ENCODE measurements around the gene CCR8. TPM values are rescaled to one million over a fixed set of nuclear protein-coding genes. Genes with fewer than 3 reads are reported as not detected.
A peak's percentile ranks its signal among the peaks of the same experiment; 100 is the strongest.
"Not testable (repeated sequence)": the region's sequence is repeated elsewhere in the genome, so short reads cannot be mapped to it uniquely, and the experiment has no call there.

CCR8 gene
- total and polyA plus RNA-seq, 5 donors: not detected

- no peak for ATAC-seq
These were observed 21.2 kb downstream of the CCR8 start for GRCh38 chr3:39350714-39351113.

GRCh38 chr3:39351134-39351533, 21.6 kb downstream of the CCR8 start:
- DNase-seq; ATAC-seq; H3K27ac ChIP-seq (ENCODE audit: low read length); H3K4me1 ChIP-seq (ENCODE audit: control insufficient read depth, insufficient read depth, low read length); H3K4me3 ChIP-seq (ENCODE audit: low read length); intact Hi-C loops (cut with DNase I); H3K27me3 ChIP-seq (ENCODE audit: control insufficient read depth, insufficient read depth); H3K9me3 ChIP-seq (ENCODE audit: control insufficient read depth, low read length): not testable (repeated sequence)
- WGBS: 69% methylated on average over 2 of the region's 2 CpGs

More at GRCh38 chr3:39350714-39351113, 21.2 kb downstream of the CCR8 start:
- Histone ChIP-seq H3K4me1 (ENCODE audit: control insufficient read depth, insufficient read depth, low read length) (no peaks in the 10 kb centered on the region), H3K27ac (ENCODE audit: low read length) (no peak overlapping the region), H3K27me3 (ENCODE audit: control insufficient read depth, insufficient read depth) (no peaks in the 10 kb centered on the region), H3K9me3 (ENCODE audit: control insufficient read depth, low read length) (no peaks in the 10 kb centered on the region), H3K4me3 (ENCODE audit: low read length) (no peak overlapping the region)
- intact Hi-C loops (cut with DNase I): no loop called here
- 82% methylated on average over 5 of the region's 5 CpGs for WGBS
- DNase-seq: no peak

DNA sequence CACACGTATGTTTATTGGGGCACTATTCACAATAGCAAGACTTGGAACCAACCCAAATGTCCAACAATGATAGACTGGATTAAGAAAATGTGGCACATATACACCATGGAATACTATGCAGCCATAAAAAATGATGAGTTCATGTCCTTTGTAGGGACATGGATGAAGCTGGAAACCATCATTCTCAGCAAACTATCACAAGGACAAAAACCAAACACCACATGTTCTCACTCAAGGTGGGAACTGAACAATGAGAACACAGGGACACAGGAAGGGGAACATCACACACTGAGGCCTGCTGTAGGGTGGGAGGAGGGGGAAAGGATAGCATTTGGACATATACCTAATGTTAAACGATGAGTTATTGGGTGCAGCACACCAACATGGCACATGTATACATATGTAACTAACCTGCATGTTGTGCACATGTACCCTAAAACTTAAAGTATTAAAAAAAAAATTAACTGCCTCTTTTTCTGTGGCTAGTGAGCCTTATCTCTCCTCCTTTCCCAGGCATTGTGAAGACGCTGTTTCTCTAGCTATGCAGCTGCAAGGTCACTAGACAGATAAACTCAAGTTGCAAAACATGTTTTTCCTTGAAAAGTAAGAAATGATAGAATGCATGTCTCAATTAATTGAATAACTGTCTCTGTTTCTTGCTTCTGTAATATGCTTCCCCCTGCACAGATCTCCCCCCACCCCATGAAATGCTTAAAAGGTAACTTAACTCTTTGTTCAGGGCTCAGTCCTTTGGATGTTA, 23.8 kb downstream of the CCR8 start:
- H3K27me3 ChIP-seq (ENCODE audit: control insufficient read depth, insufficient read depth); H3K27ac ChIP-seq (ENCODE audit: low read length); ATAC-seq; H3K4me1 ChIP-seq (ENCODE audit: control insufficient read depth, insufficient read depth, low read length); H3K9me3 ChIP-seq (ENCODE audit: control insufficient read depth, low read length); intact Hi-C loops (cut with DNase I); DNase-seq; H3K4me3 ChIP-seq (ENCODE audit: low read length): not testable (repeated sequence)
- 67% methylated on average over 3 of the region's 3 CpGs for WGBS

- H3K27ac ChIP-seq (ENCODE audit: low read length): no peak overlapping the region
- WGBS: 83% methylated on average over 3 of the region's 3 CpGs
- ATAC-seq (no peak), DNase-seq (no peak)
- intact Hi-C loops (cut with DNase I): no loop called here
- no peaks in the 10 kb centered on the region for H3K9me3 ChIP-seq (ENCODE audit: control insufficient read depth, low read length)
- H3K4me1 ChIP-seq (ENCODE audit: control insufficient read depth, insufficient read depth, low read length): no peaks in the 10 kb centered on the region
- H3K27me3 ChIP-seq (ENCODE audit: control insufficient read depth, insufficient read depth): no peaks in the 10 kb centered on the region
- H3K4me3 ChIP-seq (ENCODE audit: low read length): no peak overlapping the region
These were observed 28.8 kb downstream of the CCR8 start for GRCh38 chr3:39358333-39358732.

- H3K4me1 ChIP-seq (ENCODE audit: control insufficient read depth, insufficient read depth, low read length): no peaks in the 10 kb centered on the region
- no peaks in the 10 kb centered on the region for H3K9me3 ChIP-seq (ENCODE audit: control insufficient read depth, low read length)
- no peak overlapping the region for H3K4me3 ChIP-seq (ENCODE audit: low read length)
- intact Hi-C loops (cut with DNase I): no loop called here
- H3K27ac ChIP-seq (ENCODE audit: low read length): no peak overlapping the region
- DNase-seq: no peak
- ATAC-seq: no peak
- WGBS: 72% methylated on average over 8 of the region's 8 CpGs
- H3K27me3 ChIP-seq (ENCODE audit: control insufficient read depth, insufficient read depth): no peaks in the 10 kb centered on the region
These were observed 31.9 kb downstream of the CCR8 start for GRCh38 chr3:39361252-39361927.

- no peak for DNase-seq
These were observed 32.7 kb downstream of the CCR8 start for GRCh38 chr3:39362192-39362591.

GRCh38 chr3:39362812-39363211, 33.3 kb downstream of the CCR8 start:
- Histone ChIP-seq H3K4me3 (ENCODE audit: low read length) (no peak overlapping the region), H3K27ac (ENCODE audit: low read length) (no peak overlapping the region), H3K27me3 (ENCODE audit: control insufficient read depth, insufficient read depth) (no peaks in the 10 kb centered on the region), H3K9me3 (ENCODE audit: control insufficient read depth, low read length) (no peaks in the 10 kb centered on the region), H3K4me1 (ENCODE audit: control insufficient read depth, insufficient read depth, low read length) (no peaks in the 10 kb centered on the region)
- intact Hi-C loops (cut with DNase I): no loop called here
- ATAC-seq: no peak
- 92% methylated on average over 2 of the region's 2 CpGs for WGBS
- DNase-seq: no peak

More at GRCh38 chr3:39362192-39362591, 32.7 kb downstream of the CCR8 start:
- Histone ChIP-seq H3K27ac (ENCODE audit: low read length) (no peak overlapping the region), H3K9me3 (ENCODE audit: control insufficient read depth, low read length) (no peaks in the 10 kb centered on the region), H3K27me3 (ENCODE audit: control insufficient read depth, insufficient read depth) (no peaks in the 10 kb centered on the region), H3K4me3 (ENCODE audit: low read length) (no peak overlapping the region), H3K4me1 (ENCODE audit: control insufficient read depth, insufficient read depth, low read length) (no peaks in the 10 kb centered on the region)
- intact Hi-C loops (cut with DNase I): no loop called here
- WGBS: 16% methylated on average over 3 of the region's 3 CpGs
- ATAC-seq: peak; percentile 55 to 75

- WGBS: 79% methylated on average over 4 of the region's 4 CpGs
- H3K4me3 ChIP-seq (ENCODE audit: low read length); intact Hi-C loops (cut with DNase I); H3K27ac ChIP-seq (ENCODE audit: low read length); H3K27me3 ChIP-seq (ENCODE audit: control insufficient read depth, insufficient read depth); ATAC-seq; H3K4me1 ChIP-seq (ENCODE audit: control insufficient read depth, insufficient read depth, low read length); H3K9me3 ChIP-seq (ENCODE audit: control insufficient read depth, low read length); DNase-seq: not testable (repeated sequence)
These were observed 40.9 kb downstream of the CCR8 start for GRCh38 chr3:39370450-39370849.

DNA sequence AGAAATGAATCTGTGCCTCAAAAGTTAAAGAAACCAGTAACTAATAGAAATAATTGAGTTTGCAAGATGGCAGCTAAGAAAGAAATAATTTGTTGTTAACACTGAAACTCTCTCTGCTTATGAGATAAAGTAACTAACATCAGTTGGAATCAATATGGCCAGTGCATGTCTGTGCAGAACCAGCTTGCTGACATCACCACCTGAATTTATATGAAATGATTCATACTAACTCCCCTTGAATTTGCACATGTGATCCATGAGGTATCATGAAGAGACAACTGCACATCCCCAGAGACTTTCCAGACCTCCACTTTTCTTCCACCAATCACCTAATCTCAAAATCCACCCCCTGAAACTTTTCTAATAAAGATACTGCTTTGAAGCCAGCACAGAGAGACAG, 43.3 kb downstream of the CCR8 start:
- no peaks in the 10 kb centered on the region for H3K4me1 ChIP-seq (ENCODE audit: control insufficient read depth, insufficient read depth, low read length)
- no peak for ATAC-seq
- no peak overlapping the region for H3K4me3 ChIP-seq (ENCODE audit: low read length)
- no peaks in the 10 kb centered on the region for H3K9me3 ChIP-seq (ENCODE audit: control insufficient read depth, low read length)
- intact Hi-C loops (cut with DNase I): no loop called here
- no peak overlapping the region for H3K27ac ChIP-seq (ENCODE audit: low read length)
- no peak for DNase-seq
- H3K27me3 ChIP-seq (ENCODE audit: control insufficient read depth, insufficient read depth): no peaks in the 10 kb centered on the region

GRCh38 chr3:39376959-39377634, 47.6 kb downstream of the CCR8 start:
- no peak for DNase-seq
- intact Hi-C loops (cut with DNase I): no loop called here
- Histone ChIP-seq H3K4me3 (ENCODE audit: low read length) (no peak overlapping the region), H3K4me1 (ENCODE audit: control insufficient read depth, insufficient read depth, low read length) (no peaks in the 10 kb centered on the region), H3K27me3 (ENCODE audit: control insufficient read depth, insufficient read depth) (no peaks in the 10 kb centered on the region), H3K9me3 (ENCODE audit: control insufficient read depth, low read length) (no peaks in the 10 kb centered on the region), H3K27ac (ENCODE audit: low read length) (no peak overlapping the region)
- no peak for ATAC-seq
- WGBS: 33% methylated on average over 5 of the region's 5 CpGs

GRCh38 chr3:39378088-39378487, 48.6 kb downstream of the CCR8 start:
- ATAC-seq (no peak), DNase-seq (peak in 1 of 3 donors; percentile 51)
- no peaks in the 10 kb centered on the region for H3K27me3 ChIP-seq (ENCODE audit: control insufficient read depth, insufficient read depth)
- H3K4me1 ChIP-seq (ENCODE audit: control insufficient read depth, insufficient read depth, low read length): no peaks in the 10 kb centered on the region
- intact Hi-C loops (cut with DNase I): no loop called here
- H3K27ac ChIP-seq (ENCODE audit: low read length): no peak overlapping the region
- no peak overlapping the region for H3K4me3 ChIP-seq (ENCODE audit: low read length)
- H3K9me3 ChIP-seq (ENCODE audit: control insufficient read depth, low read length): no peaks in the 10 kb centered on the region
- WGBS: 23% methylated on average over 4 of the region's 4 CpGs
